HCT116 (cell line): Measurements from ENCODE around the gene TMEM45A. TPM values are rescaled to one million over a fixed set of nuclear protein-coding genes. Genes with fewer than 3 reads are reported as not detected.
"Not testable (repeated sequence)": the region's sequence is repeated elsewhere in the genome, so short reads cannot be mapped to it uniquely, and the experiment has no call there.

Source experiments
- ATAC-seq: fragments of 200-7000 bp; cut with Tn5 transposase; 2 replicates; pipeline ENCODE4 v1.9.1; 2020; ENCODE audit warnings: mild to moderate bottlenecking, moderate library complexity
- BruUV-seq: library from RNA; stranded (reverse); fragments of 400-500 nt; replicated peaks from 2 replicates; lab custom pipeline; 2021; lab: Mats Ljungman, UMichigan
- CTCF ChIA-PET: fragments of 300-600 bp; sonication (Branson Sonifier 250); formaldehyde crosslinking; loops from one replicate; lab custom pipeline; 2021; ENCODE audit warnings: antibody characterized with exemption; lab: Charles Lee
- POLR2A ChIA-PET: fragments of 300-600, 350-600 bp; sonication (Branson Sonifier 250); formaldehyde crosslinking; loops from one replicate; lab custom pipeline; 2021; ENCODE audit warnings: antibody characterized with exemption; lab: Charles Lee
- RAD21 ChIA-PET, 2 experiments: fragments of 300-600 bp; sonication (Branson Sonifier 250); formaldehyde crosslinking; loops; one replicate each; lab custom pipeline; 2023; ENCODE audit warnings: low total read pairs in 2 of 2; ENCODE audit not compliant: uncharacterized antibody in 2 of 2, unreplicated experiment in 2 of 2, low non-redundant PET in 1 of 2; lab: Charles Lee
- DNase-seq: peaks from one replicate; pipeline ENCODE4 v3.0.0-alpha.2; 2010; ENCODE audit warnings: low read depth, low spot score
- H2AFZ ChIP-seq: fragments of 200-600 bp; shearing (Covaris generic), sonication (generic); 2 replicates; pipeline ENCODE4 v1.6.1; 2017; ENCODE audit warnings: low read depth, mixed run types, mixed read lengths, antibody characterized with exemption, low read length; ENCODE audit not compliant: poor library complexity, severe bottlenecking
- H3K27ac ChIP-seq: 2 replicates; pipeline ENCODE4 v1.5.1; 2012; ENCODE audit warnings: low read depth, low read length
- H3K27me3 ChIP-seq: fragments of 200-600 bp; sonication (generic); 2 replicates; pipeline ENCODE4 v1.6.1; 2016; ENCODE audit warnings: mixed run types, low read length, mixed read lengths; ENCODE audit not compliant: insufficient read depth
- H3K36me3 ChIP-seq, 2 experiments: fragments of 200-500 bp in 1 of 2; fragments of 200-600 bp in 1 of 2; sonication (Bioruptor generic) in 1 of 2; sonication (generic) in 1 of 2; 2 replicates each; pipeline versions ENCODE4 v1.5.1 to v1.6.1; 2014 to 2016; ENCODE audit warnings: low read length in 2 of 2, inconsistent platforms in 1 of 2, mixed read lengths in 1 of 2, mixed run types in 1 of 2; ENCODE audit not compliant: insufficient read depth in 2 of 2, control insufficient read depth in 1 of 2
- H3K4me1 ChIP-seq, 2 experiments: fragments of 200-600 bp in 1 of 2; sonication (generic) in 1 of 2; 2 replicates each; pipeline versions ENCODE4 v1.5.1 to v1.6.1; 2012 to 2017; ENCODE audit warnings: low read length in 2 of 2, inconsistent platforms in 1 of 2, mild to moderate bottlenecking in 1 of 2, mixed read lengths in 1 of 2, mixed run types in 1 of 2, moderate library complexity in 1 of 2; ENCODE audit not compliant: insufficient read depth in 2 of 2, control insufficient read depth in 1 of 2
- H3K4me2 ChIP-seq: fragments of 200-600 bp; sonication (generic); 2 replicates; pipeline ENCODE4 v1.6.1; 2017; ENCODE audit warnings: mixed run types, low read length, mixed read lengths
- H3K4me3 ChIP-seq, 2 experiments: fragments of 200-600 bp in 1 of 2; sonication (generic) in 1 of 2; replicated peaks in 1 of 2; 2 replicates each; pipeline ENCODE4 v1.5.1; 2011 to 2016; ENCODE audit warnings: low read length in 2 of 2, control low read depth in 1 of 2, low read depth in 1 of 2, mild to moderate bottlenecking in 1 of 2, mixed read lengths in 1 of 2, mixed run types in 1 of 2
- H3K79me2 ChIP-seq: fragments of 200-600 bp; sonication (generic); 2 replicates; pipeline ENCODE4 v1.6.1; 2017; ENCODE audit warnings: mild to moderate bottlenecking, mixed run types, low read length, moderate library complexity, mixed read lengths; ENCODE audit not compliant: insufficient read depth
- H3K9ac ChIP-seq: fragments of 200-600 bp; sonication (generic); 2 replicates; pipeline ENCODE4 v1.6.1; 2016; ENCODE audit warnings: low read length, mixed read lengths
- H3K9me2 ChIP-seq: fragments of 200-600 bp; sonication (generic), shearing (Covaris generic); 2 replicates; pipeline ENCODE4 v1.6.1; 2017; ENCODE audit warnings: mixed run types, mild to moderate bottlenecking, moderate library complexity; ENCODE audit not compliant: insufficient read depth
- H3K9me3 ChIP-seq, 2 experiments: fragments of 200-500 bp in 1 of 2; fragments of 200-600 bp in 1 of 2; sonication (Bioruptor generic) in 1 of 2; sonication (generic) in 1 of 2; 2 replicates each; pipeline ENCODE4 v1.6.1; 2014 to 2017; ENCODE audit warnings: low read length in 2 of 2, mixed read lengths in 2 of 2, inconsistent platforms in 1 of 2, low read depth in 1 of 2, mild to moderate bottlenecking in 1 of 2, mixed run types in 1 of 2, moderate library complexity in 1 of 2; ENCODE audit not compliant: control insufficient read depth in 1 of 2, insufficient read depth in 1 of 2
- H4K20me1 ChIP-seq: fragments of 200-600 bp; sonication (generic), shearing (Covaris generic); 2 replicates; pipeline ENCODE4 v1.6.1; 2017; ENCODE audit warnings: mixed run types, mild to moderate bottlenecking, moderate library complexity; ENCODE audit not compliant: insufficient read depth
- EZH2 ChIP-seq: fragments of 200-600 bp; sonication (generic); IDR thresholded peaks from 2 replicates; pipeline ENCODE4 v1.6.1; 2017; ENCODE audit warnings: antibody characterized with exemption, mixed run types
- EZH2phosphoT487 ChIP-seq: fragments of 200-600 bp; IDR thresholded peaks from 2 replicates; pipeline ENCODE4 v1.6.1; 2018; ENCODE audit warnings: antibody characterized with exemption, borderline replicate concordance
- FOSL1 ChIP-seq: IDR thresholded peaks from 2 replicates; pipeline ENCODE4 v1.6.1; 2012; ENCODE audit warnings: low read depth
- JUND ChIP-seq: IDR thresholded peaks from 2 replicates; pipeline ENCODE4 v1.6.1; 2012
- POLR2AphosphoS5 ChIP-seq: IDR thresholded peaks from 2 replicates; pipeline ENCODE4 v1.6.1; 2011; ENCODE audit warnings: mild to moderate bottlenecking, low read depth, low read length, moderate library complexity
- RAD21 ChIP-seq: IDR thresholded peaks from 2 replicates; pipeline ENCODE4 v1.6.1; 2012; ENCODE audit warnings: low read depth, mild to moderate bottlenecking
- REST ChIP-seq: IDR thresholded peaks from 2 replicates; pipeline ENCODE4 v1.6.1; 2012; ENCODE audit warnings: low read depth
- SIN3A ChIP-seq: IDR thresholded peaks from 2 replicates; pipeline ENCODE4 v1.6.1; 2012; ENCODE audit warnings: low read depth
- SP1 ChIP-seq: IDR thresholded peaks from 2 replicates; pipeline ENCODE4 v1.6.1; 2012; ENCODE audit warnings: low read depth
- YY1 ChIP-seq: IDR thresholded peaks from 2 replicates; pipeline ENCODE4 v1.6.1; 2011; ENCODE audit warnings: low read length, low read depth, moderate library complexity, mild to moderate bottlenecking; ENCODE audit not compliant: insufficient replicate concordance; ENCODE audit errors: extremely low read depth
- ZFX ChIP-seq: fragments of 450-650 bp; IDR thresholded peaks from 2 replicates; pipeline ENCODE4 v1.6.1; 2017
- ZNF274 ChIP-seq: fragments of 200-500 bp; sonication (Bioruptor generic); IDR thresholded peaks from 2 replicates; pipeline ENCODE4 v1.6.1; 2014; ENCODE audit warnings: mild to moderate bottlenecking, low read depth, low read length, inconsistent platforms
- intact Hi-C: fragments of 100-400 bp; cut with micrococcal nuclease; formaldehyde crosslinking; loops from 2 replicates; pipeline ENCODE4 v1.10.0; 2022
- total RNA-seq: library from RNA; stranded (reverse); gene quantifications from one replicate; pipeline ENCODE4 v1.2.1, GENCODE V29; 2021; ENCODE audit not compliant: unreplicated experiment

TMEM45A gene
- total RNA-seq, 1 experiment from 2014 or later: 5.0 TPM

- H3K4me1 ChIP-seq, H3K36me3 ChIP-seq, POLR2A ChIA-PET, intact Hi-C loops, RAD21 ChIA-PET, H4K20me1 ChIP-seq, CTCF ChIA-PET, ATAC-seq, H3K4me2 ChIP-seq, H3K9me2 ChIP-seq, H2AFZ ChIP-seq, H3K9ac ChIP-seq, DNase-seq, H3K27me3 ChIP-seq, H3K4me3 ChIP-seq, BruUV-seq, H3K79me2 ChIP-seq, H3K9me3 ChIP-seq, H3K27ac ChIP-seq: not testable (repeated sequence)
Observed at GRCh38 chr3:100477851-100478360, 14.5 kb upstream of the TMEM45A start.

GRCh38 chr3:100478521-100478920 lies 13.9 kb upstream of the TMEM45A start:
- CTCF ChIA-PET: interaction anchor here (1.4 kb wide), 1 partner anchor 16 kb away, joined by 4 read pairs; no protein-coding TSS in a partner anchor
- H3K9ac ChIP-seq, RAD21 ChIA-PET, H3K4me1 ChIP-seq, POLR2A ChIA-PET, H3K4me3 ChIP-seq, H4K20me1 ChIP-seq, DNase-seq, H3K27me3 ChIP-seq, H3K9me3 ChIP-seq, H3K36me3 ChIP-seq, H2AFZ ChIP-seq, H3K27ac ChIP-seq, H3K79me2 ChIP-seq, ATAC-seq, BruUV-seq, intact Hi-C loops, H3K9me2 ChIP-seq, H3K4me2 ChIP-seq: not testable (repeated sequence)

DNA sequence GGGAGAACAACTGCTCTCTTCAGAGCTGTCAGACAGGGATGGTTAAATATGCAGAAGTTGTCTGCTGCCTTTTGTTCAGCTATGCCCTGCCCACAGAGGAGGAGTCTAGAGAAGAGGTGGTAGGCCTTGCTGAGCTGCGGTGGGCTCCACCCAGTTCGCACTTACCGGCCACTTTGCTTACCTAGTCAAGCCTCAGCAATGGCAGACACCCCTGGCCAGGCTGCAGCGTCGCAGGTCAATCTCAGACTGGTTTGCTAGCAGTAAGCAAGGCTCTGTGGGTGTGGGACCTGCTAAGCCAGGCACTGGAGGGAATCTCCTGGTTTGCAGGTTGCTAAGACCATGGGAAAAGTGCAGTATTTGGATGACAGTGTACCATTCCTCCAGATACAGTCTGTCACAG lies 12.3 kb upstream of the TMEM45A start:
- ChIA-PET CTCF (no interaction called here), POLR2A (interaction anchor here (1.6 kb wide), 1 partner anchor 12 kb away, joined by 4 read pairs; the partner anchor contains the start of gene TMEM45A), RAD21 (no interaction called here)
- no TSS peak for BruUV-seq
- H2AFZ ChIP-seq: no peak overlapping the region
- no peak overlapping the region for H3K27ac ChIP-seq
- H3K79me2 ChIP-seq: no peaks in the 10 kb centered on the region
- no peaks in the 10 kb centered on the region for H3K9me3 ChIP-seq
- H3K4me1 ChIP-seq: no peaks in the 10 kb centered on the region
- no peak overlapping the region for H3K4me3 ChIP-seq
- no peak overlapping the region for H3K9ac ChIP-seq
- H3K4me2 ChIP-seq: no peak overlapping the region
- H3K36me3 ChIP-seq: no peaks in the 10 kb centered on the region
- intact Hi-C loops: no loop called here
- H4K20me1 ChIP-seq: no peaks in the 10 kb centered on the region
- H3K27me3 ChIP-seq: no peaks in the 10 kb centered on the region; the same call in 1 of the 2 replicates
- DNase-seq: no peak
- H3K9me2 ChIP-seq: no peaks in the 10 kb centered on the region
- no peak for ATAC-seq
- TF ChIP-seq EZH2: no peak
- TF ChIP-seq RAD21: no peak
- TF ChIP-seq FOSL1: no peak
- TF ChIP-seq JUND: no peak
- TF ChIP-seq REST: no peak
- TF ChIP-seq ZNF274: no peak
- no peak for TF ChIP-seq POLR2AphosphoS5
- TF ChIP-seq ZFX: no peak
- TF ChIP-seq SIN3A: no peak
- TF ChIP-seq YY1: no peak
- no peak for TF ChIP-seq SP1
- no peak for TF ChIP-seq EZH2phosphoT487
